Measurements from ENCODE around the gene ATP8A1.
A peak's percentile ranks its signal among the peaks of the same experiment; 100 is the strongest.
"Not testable (repeated sequence)": the region's sequence is repeated elsewhere in the genome, so short reads cannot be mapped to it uniquely, and the experiment has no call there.

The ATP8A1 gene

DNA sequence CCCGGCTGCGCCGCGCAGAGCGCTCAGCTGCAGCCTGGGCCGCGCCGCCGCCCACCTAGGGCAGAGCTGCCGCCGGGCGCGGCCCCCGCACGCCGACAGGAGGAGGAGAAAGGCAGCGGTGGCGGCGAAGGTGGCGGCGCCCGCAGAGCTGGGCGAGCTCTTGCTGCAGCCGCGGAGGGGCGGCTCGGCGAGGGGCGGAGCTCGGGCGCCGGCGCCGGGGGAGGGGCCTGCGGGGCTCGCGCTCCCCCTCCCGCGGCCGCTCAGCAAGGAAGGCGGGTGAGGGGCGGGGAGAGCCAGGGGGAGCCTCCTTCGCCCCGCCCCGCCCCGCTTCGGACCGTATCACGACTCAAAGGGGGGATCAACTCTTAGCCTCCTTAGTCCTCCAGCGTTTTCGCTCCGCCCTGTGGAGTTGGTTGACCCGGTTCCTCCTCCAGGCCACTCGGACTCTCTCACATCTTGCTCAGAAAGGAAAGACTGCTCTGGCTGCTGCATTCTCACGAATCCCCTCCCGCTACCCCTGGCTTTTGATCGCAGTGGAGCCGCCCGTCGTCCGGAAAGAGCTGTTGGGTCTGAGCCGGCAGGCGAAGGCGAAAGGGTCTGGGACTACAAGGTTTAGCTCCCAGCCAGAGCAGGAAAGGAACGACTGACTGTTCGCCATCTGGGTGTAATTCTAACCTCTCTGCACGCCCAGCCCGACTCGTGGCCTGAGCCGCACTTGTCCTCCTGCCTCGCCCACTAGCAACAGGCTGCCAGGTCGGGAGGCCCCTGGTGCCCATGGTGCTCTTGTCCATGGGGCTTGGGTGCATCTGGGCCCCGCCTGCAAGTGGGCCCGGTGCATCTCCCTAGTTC lies at the start of gene ATP8A1:
Gene ATP8A1 (minus strand): TSS at position 162 of the 849 bp plus-strand sequence. CDS start 232 bp downstream, outside the sequence.
- Histone ChIP-seq H3K4me1 (peaks cover 30 to 42% (median 35%) of the 10 kb centered on the region in 10 experiments), H3K36me3 (peaks cover 0 to 6% (median 0%) of the 10 kb centered on the region in 11 experiments; a peak in 4 of 22 replicates), H3K27me3 (no peaks in the 10 kb centered on the region), H3K4me2 (peak within 1 kb of the TSS; percentile 83 to 95 (median 92)), H3K4me3 (peak within 1 kb of the TSS; percentile 88 to 100 (median 98)), H3K9ac (peak within 1 kb of the TSS; percentile 88 to 97 (median 94)), H3K27ac (peak within 1 kb of the TSS; percentile 91 to 99 (median 96)), H4K20me1 (peaks cover 0 to 3% (median 0%) of the 10 kb centered on the region in 11 experiments; a peak in 1 of 22 replicates), H3K9me3 (replicated peaks in 1 of 11) (peaks cover under 1 to 13% (median 9%) of the 10 kb centered on the region in 11 experiments; a peak in 21 of 22 replicates)
- TF ChIP-seq Cebpa-rat (IDR thresholded peaks at IDR 0.05) = no peak

DNA sequence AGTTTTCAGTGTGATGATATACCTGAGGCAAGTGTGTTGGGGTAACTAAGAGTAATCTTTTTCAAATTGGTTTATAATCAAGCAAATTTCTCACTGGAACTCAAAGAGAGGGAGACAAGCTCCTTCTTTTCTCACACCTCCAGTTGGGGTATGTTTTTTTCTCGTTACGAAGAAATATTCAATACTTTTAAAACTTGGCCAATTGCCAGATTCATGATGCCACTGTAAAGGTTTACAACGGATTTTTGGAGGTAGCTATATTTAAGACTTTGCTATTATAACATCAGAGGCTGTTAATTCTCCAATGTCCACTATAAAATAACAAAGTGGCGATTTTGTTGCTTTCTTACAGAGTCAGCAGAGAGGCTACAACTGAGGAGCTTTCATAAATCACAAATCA lies 49.2 kb upstream of the ATP8A1 start:
- Histone ChIP-seq H3K27me3 (no peaks in the 10 kb centered on the region), H3K9me3 (replicated peaks in 1 of 11) (peaks cover 4 to 10% (median 6%) of the 10 kb centered on the region in 11 experiments; a peak in 18 of 22 replicates), H3K4me2 (no peak overlapping the region), H3K4me3 (no peak overlapping the region), H3K4me1 (no peaks in the 10 kb centered on the region), H3K27ac (no peak overlapping the region), H3K36me3 (no peaks in the 10 kb centered on the region), H3K9ac (no peak overlapping the region), H4K20me1 (no peaks in the 10 kb centered on the region)
- TF ChIP-seq Cebpa-rat (IDR thresholded peaks at IDR 0.05) = no peak

DNA sequence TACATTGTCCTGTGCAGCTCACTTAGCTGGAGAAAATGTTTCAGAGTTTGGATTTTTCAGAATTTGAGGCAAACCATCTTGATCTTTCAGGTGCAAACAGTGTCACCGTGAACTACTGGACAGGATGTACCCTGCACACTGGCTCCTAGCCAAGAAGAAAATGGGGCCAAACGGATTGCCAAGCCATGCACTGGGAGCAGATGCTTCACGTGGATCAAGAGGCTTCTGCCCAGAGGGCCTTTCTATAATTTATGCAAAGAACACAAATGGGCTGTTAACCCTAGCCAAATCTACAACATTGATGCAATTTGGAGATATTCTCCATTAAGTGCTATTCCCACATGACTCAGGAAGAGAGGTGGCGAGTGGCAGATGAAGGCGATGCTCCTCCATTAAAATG lies 46.9 kb upstream of the ATP8A1 start:
- Histone ChIP-seq H3K27ac (no peak overlapping the region), H3K4me2 (no peak overlapping the region), H4K20me1 (no peaks in the 10 kb centered on the region), H3K4me3 (no peak overlapping the region), H3K9ac (no peak overlapping the region), H3K36me3 (no peaks in the 10 kb centered on the region), H3K27me3 (no peaks in the 10 kb centered on the region), H3K9me3 (replicated peaks in 1 of 11) (peaks cover 4 to 14% (median 6%) of the 10 kb centered on the region in 11 experiments; a peak in 18 of 22 replicates), H3K4me1 (no peaks in the 10 kb centered on the region)
- TF ChIP-seq Cebpa-rat (IDR thresholded peaks at IDR 0.05) = no peak

DNA sequence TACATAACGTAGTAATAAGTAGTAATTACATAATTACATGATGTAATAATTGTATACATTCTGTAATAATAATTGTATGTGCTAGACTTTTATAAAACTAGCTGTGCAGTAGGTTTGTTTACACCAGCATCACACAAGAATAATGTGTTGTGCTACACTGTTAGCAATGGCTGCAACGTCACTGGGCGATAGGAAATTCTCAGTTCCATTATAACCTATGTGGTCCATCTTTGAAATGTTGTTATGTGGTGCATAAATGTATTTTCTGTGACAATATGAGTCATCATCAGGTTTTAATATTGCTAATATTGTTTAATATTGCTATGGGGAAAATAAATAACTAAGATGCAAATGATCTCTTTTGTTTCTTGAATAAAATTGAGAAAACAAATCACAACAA lies 46.0 kb upstream of the ATP8A1 start:
- Histone ChIP-seq H3K27me3 (no peaks in the 10 kb centered on the region), H4K20me1 (no peaks in the 10 kb centered on the region), H3K4me3 (no peak overlapping the region), H3K4me1 (no peaks in the 10 kb centered on the region), H3K36me3 (no peaks in the 10 kb centered on the region), H3K27ac (no peak overlapping the region), H3K9me3 (replicated peaks in 1 of 11) (peaks cover 4 to 14% (median 6%) of the 10 kb centered on the region in 11 experiments; a peak in 18 of 22 replicates), H3K4me2 (no peak overlapping the region), H3K9ac (no peak overlapping the region)
- no peak for TF ChIP-seq Cebpa-rat (IDR thresholded peaks at IDR 0.05)

DNA sequence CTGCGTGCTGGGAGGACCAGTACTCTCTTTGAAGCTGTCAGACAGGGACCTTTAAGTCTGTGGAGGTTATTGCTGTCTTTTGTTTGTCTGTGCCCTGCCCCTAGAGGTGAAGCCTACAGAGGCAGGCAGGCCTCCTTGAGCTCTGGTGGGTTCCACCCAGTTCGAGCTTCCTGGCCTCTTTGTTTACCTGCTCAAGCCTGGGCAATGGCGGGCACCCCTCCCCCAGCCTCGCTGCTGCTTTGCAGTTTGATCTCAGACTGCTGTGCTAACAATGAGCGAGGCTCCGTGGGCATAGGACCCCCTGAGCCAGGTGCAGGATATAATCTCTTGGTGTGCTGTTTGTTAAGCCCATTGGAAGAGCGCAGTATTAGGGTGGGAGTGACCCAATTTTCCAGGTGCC lies 44.9 kb upstream of the ATP8A1 start:
- not testable (repeated sequence) for H3K4me1 ChIP-seq, H3K4me2 ChIP-seq, H4K20me1 ChIP-seq, H3K36me3 ChIP-seq, H3K9ac ChIP-seq, H3K27ac ChIP-seq, H3K27me3 ChIP-seq, H3K4me3 ChIP-seq
- peaks cover 4 to 14% (median 6%) of the 10 kb centered on the region in 11 experiments; a peak in 18 of 22 replicates for H3K9me3 ChIP-seq (replicated peaks in 1 of 11)

DNA sequence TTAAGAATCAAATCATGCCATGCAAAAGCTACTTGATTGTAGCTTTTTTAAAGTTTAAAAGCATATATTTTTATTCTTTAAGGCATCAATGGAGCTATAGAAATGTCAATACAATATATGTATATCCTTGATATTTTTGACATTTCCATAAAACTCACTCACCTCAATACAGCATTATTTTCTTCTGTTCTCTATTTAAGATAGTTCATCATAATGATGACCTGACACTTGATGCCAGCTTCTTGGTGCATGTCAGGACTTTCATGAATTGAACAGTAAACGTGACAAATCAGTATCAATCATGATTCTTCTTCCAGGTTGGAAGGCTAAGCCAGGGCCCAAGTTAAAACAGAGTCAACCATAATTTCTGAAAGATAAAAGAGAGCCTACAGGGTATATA lies 33.6 kb upstream of the ATP8A1 start:
- Histone ChIP-seq H3K27me3 (no peaks in the 10 kb centered on the region), H4K20me1 (no peaks in the 10 kb centered on the region), H3K9ac (no peak overlapping the region), H3K4me1 (peaks cover 0 to 1% (median 0%) of the 10 kb centered on the region in 10 experiments; a peak in 3 of 20 replicates), H3K36me3 (no peaks in the 10 kb centered on the region), H3K9me3 (replicated peaks in 1 of 11) (no peaks in the 10 kb centered on the region), H3K4me2 (no peak overlapping the region), H3K27ac (no peak overlapping the region), H3K4me3 (no peak overlapping the region)
- no peak for TF ChIP-seq Cebpa-rat (IDR thresholded peaks at IDR 0.05)

DNA sequence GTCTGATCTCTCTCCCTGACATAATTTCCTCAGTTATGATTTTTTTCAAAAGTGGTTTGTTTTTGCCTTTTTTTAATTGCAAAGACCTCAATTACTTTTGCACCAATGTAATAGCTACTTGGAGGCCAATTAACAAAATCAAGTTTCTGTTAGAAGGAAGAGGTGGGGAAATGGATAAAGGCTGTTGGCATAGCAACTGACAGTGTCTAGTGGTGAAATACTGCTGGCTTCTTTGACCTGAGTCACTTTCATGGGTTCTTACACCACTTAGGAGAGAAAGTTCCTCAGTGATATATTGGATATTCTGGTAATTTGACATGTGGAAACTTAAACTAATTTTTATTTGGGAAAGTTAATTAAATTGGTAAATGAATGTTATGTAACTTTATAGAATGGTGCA lies 26.5 kb upstream of the ATP8A1 start:
- Histone ChIP-seq H3K27me3 (no peaks in the 10 kb centered on the region), H4K20me1 (no peaks in the 10 kb centered on the region), H3K27ac (no peak overlapping the region), H3K4me1 (peaks cover 0 to 11% (median 6%) of the 10 kb centered on the region in 10 experiments; a peak in 9 of 20 replicates), H3K9ac (no peak overlapping the region), H3K36me3 (no peaks in the 10 kb centered on the region), H3K4me3 (no peak overlapping the region), H3K4me2 (no peak overlapping the region), H3K9me3 (replicated peaks in 1 of 11) (no peaks in the 10 kb centered on the region)
- no peak for TF ChIP-seq Cebpa-rat (IDR thresholded peaks at IDR 0.05)

DNA sequence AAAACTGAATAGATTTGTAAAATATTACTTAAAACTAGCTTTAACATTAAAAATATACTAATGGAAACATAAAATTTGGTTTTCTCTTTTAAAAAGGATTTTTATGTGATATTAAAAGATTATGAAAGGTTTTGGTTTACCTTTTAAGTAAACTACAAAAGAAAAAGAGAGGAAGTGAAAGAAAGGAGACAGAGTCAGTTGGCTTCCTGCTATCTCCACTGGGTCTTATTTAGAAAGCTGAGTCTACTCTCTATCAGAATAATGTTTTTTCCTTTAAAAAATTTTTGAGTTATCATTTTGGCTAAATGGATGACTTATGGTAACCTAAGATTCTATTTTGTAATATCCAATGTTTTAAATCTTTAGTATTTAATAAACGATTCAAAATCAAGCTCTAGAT lies 21.6 kb upstream of the ATP8A1 start:
- Histone ChIP-seq H4K20me1 (no peaks in the 10 kb centered on the region), H3K27ac (no peak overlapping the region), H3K4me1 (no peaks in the 10 kb centered on the region), H3K4me3 (no peak overlapping the region), H3K9me3 (replicated peaks in 1 of 11) (peaks cover 0 to 5% (median 0%) of the 10 kb centered on the region in 11 experiments; a peak in 2 of 22 replicates), H3K27me3 (no peaks in the 10 kb centered on the region), H3K36me3 (no peaks in the 10 kb centered on the region), H3K9ac (no peak overlapping the region), H3K4me2 (no peak overlapping the region; a peak in 1 of 22 replicates)
- no peak for TF ChIP-seq Cebpa-rat (IDR thresholded peaks at IDR 0.05)

DNA sequence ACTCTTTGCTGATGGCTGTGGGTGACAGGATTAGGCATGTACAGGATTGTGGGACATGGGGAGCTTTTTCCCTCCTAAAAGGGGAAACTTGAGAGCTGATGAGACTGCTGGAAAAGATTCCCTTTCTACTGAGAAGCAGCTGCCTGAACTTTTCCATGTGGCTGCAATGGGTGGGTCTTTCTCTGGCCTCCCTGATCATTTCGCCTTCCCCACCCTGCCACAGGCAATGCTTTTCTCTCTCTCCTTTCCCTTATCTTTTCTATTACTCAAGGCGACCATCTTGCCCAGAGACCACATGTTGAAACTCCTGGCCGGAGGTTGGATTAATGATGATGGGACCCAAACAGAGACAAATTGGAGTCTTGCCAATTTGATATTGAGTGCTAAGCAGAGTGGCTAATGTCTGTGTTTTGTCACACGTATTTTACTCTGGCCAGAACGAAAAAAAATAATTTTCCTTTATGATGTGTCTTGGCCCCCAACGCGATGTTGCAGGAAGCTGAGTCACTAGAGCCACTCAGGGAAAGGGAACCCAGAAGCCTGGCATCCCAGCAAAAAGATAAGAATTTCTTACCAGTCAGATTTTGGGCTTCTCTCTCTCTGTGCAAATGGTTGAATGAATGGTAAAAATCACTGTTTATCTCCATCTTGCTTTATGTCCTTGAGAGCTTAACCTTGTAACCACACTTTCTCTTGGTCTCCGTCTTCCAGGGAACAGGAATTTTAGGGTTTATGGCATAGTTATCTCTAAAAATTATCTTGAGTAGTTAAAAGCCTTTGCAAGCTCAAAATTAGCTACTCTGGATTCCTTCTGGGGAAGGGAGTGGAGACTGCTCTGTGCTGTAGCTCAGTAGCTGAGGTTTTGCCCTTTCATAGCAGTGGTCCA lies 19.4 kb upstream of the ATP8A1 start:
- Histone ChIP-seq H3K4me1 (peaks cover 5 to 9% (median 6%) of the 10 kb centered on the region in 10 experiments; a peak in 19 of 20 replicates), H3K36me3 (no peaks in the 10 kb centered on the region), H3K27ac (no peak overlapping the region), H4K20me1 (no peaks in the 10 kb centered on the region), H3K4me3 (no peak overlapping the region), H3K27me3 (no peaks in the 10 kb centered on the region), H3K4me2 (no peak overlapping the region; a peak in 1 of 22 replicates), H3K9me3 (replicated peaks in 1 of 11) (peaks cover 0 to 5% (median 0%) of the 10 kb centered on the region in 11 experiments; a peak in 2 of 22 replicates), H3K9ac (no peak overlapping the region)
- no peak for TF ChIP-seq Cebpa-rat (IDR thresholded peaks at IDR 0.05)
